GM10266 (cell line): ENCODE measurements around the gene RFX4.

Experiments
- DNase-seq: peaks from one replicate; pipeline ENCODE4 v3.0.0; 2012; ENCODE audit errors: extremely low spot score
- CTCF ChIP-seq: IDR thresholded peaks from 2 replicates; pipeline ENCODE4 v1.5.1; 2012; ENCODE audit warnings: mild to moderate bottlenecking, low read depth; ENCODE audit not compliant: control insufficient read depth, insufficient read depth; ENCODE audit errors: missing control alignments

Gene RFX4

GRCh38 chr12:106692896-106693820 is 110.4 kb downstream of the RFX4 start:
- TF ChIP-seq CTCF: no peak
- no peak for DNase-seq

GRCh38 chr12:106696071-106696470 is 113.3 kb downstream of the RFX4 start:
- no peak for TF ChIP-seq CTCF
- no peak for DNase-seq

- no peak for TF ChIP-seq CTCF
- no peak for DNase-seq
These were observed 114.0 kb downstream of the RFX4 start for GRCh38 chr12:106696681-106697417.

- no peak for DNase-seq
- TF ChIP-seq CTCF: no peak
These were observed 121.3 kb downstream of the RFX4 start for GRCh38 chr12:106704081-106704480.

GRCh38 chr12:106705971-106706370 is 123.2 kb downstream of the RFX4 start:
- DNase-seq: no peak
- no peak for TF ChIP-seq CTCF

- TF ChIP-seq CTCF: no peak
- DNase-seq: no peak
These were observed 126.3 kb downstream of the RFX4 start for GRCh38 chr12:106709068-106709511.
